GM12892 (cell line): ENCODE data around the gene RAB14.

Experiments
- POLR2A ChIP-seq: IDR thresholded peaks from 2 replicates; pipeline ENCODE4 v1.6.1; 2011; ENCODE audit warnings: low read depth, low read length, control low read depth
- TAF1 ChIP-seq: IDR thresholded peaks from 2 replicates; pipeline ENCODE4 v1.6.1; 2011; ENCODE audit warnings: low read depth, mild to moderate bottlenecking, control low read depth, low read length, borderline replicate concordance

DNA sequence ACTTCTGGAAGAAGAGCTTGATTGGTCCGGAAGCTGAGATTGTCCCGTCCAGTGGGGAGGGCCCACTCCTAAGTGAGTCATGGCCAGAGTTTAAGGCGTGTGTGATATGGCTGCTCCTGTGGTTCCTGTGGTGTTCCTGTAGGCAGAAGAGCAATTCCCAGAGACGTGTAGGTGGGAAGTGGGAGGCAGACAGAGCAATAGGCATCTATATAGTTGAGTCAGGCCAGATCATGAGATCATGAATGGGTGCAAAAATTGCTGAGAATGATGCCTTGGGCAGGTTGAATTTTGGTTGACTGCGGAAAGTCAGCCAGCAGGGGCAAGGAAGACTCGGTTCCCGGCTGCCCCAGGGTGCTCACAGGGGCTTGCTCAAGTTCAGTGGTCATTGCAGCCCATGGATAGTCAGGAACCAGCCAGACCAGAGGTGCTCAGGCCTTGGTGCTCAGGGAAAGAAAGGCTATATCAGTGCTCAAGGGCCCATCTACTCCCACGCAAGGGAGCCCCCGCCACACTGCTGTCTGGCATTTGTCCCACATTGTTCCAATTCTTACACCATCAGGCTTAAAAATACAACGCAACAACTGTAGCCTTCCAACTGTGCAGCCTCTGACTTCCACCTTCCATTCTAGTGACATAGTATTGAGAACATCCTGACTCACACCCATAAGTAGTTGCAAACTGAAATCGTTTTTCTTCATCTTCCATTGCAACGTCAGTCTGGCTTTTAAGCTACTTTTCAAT lies 45.3 kb upstream of the RAB14 start:
- TF ChIP-seq POLR2A (no peak), TAF1 (no peak)
